AG10803 (cell line): Measurements from ENCODE around the gene CHPF2.

ENCODE experiments used
- DNase-seq: peaks from one replicate; pipeline ENCODE4 v3.0.0; 2010; ENCODE audit warnings: low read depth
- H3K4me3 ChIP-seq: 2 replicates; pipeline ENCODE4 v1.5.1; 2011; ENCODE audit warnings: mild to moderate bottlenecking, low read length, control low read depth
- TF ChIP-seq, protein P1 (sequence below): conservative IDR thresholded peaks from 2 replicates; pipeline ENCODE4 v1.5.1; 2011; ENCODE audit warnings: mild to moderate bottlenecking, low read length, control low read depth, inconsistent platforms

CHPF2 gene

DNA sequence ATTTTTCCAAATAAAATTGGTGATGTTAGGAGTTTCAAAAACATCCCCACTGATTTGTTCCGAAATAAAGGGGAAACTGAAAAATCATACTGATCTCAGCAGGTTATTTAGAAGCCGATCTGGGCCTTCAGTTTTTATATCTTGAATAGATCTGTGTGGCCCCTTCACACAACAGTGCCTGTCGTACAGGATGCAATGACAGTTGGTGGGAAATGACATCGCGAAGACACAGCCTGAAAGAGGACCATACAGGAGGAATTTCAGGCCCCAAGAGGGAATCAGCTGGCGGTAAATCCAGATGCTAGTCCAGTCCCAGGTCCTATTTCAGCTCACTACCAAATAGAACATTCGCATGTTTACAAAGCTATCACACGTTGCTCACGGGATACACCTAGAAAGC is 25.0 kb upstream of the CHPF2 start:
- no peak for DNase-seq
- TF ChIP-seq, protein P1, sequence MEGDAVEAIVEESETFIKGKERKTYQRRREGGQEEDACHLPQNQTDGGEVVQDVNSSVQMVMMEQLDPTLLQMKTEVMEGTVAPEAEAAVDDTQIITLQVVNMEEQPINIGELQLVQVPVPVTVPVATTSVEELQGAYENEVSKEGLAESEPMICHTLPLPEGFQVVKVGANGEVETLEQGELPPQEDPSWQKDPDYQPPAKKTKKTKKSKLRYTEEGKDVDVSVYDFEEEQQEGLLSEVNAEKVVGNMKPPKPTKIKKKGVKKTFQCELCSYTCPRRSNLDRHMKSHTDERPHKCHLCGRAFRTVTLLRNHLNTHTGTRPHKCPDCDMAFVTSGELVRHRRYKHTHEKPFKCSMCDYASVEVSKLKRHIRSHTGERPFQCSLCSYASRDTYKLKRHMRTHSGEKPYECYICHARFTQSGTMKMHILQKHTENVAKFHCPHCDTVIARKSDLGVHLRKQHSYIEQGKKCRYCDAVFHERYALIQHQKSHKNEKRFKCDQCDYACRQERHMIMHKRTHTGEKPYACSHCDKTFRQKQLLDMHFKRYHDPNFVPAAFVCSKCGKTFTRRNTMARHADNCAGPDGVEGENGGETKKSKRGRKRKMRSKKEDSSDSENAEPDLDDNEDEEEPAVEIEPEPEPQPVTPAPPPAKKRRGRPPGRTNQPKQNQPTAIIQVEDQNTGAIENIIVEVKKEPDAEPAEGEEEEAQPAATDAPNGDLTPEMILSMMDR: no peak
- H3K4me3 ChIP-seq: no peak overlapping the region

DNA sequence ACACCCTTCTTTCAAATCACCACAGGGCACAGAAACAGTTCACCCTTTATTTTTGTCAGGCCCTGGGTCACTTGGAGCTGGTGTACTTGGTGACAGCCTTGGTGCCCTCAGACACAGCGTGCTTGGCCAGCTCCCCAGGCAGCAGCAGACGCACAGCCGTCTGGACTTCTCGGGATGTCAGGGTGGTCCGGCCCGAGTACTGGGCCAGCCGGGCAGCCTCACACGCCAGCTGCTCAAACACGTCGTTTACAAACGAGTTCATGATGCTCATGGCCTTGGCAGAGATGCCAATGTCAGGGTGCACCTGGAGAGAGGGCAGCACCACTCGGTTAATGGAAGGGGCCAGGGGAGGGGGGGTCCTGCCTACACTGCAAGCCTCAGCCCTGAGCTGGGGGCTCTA is 24.5 kb upstream of the CHPF2 start:
- H3K4me3 ChIP-seq: no peak overlapping the region
- no peak for DNase-seq
- TF ChIP-seq, protein P1: no peak

DNA sequence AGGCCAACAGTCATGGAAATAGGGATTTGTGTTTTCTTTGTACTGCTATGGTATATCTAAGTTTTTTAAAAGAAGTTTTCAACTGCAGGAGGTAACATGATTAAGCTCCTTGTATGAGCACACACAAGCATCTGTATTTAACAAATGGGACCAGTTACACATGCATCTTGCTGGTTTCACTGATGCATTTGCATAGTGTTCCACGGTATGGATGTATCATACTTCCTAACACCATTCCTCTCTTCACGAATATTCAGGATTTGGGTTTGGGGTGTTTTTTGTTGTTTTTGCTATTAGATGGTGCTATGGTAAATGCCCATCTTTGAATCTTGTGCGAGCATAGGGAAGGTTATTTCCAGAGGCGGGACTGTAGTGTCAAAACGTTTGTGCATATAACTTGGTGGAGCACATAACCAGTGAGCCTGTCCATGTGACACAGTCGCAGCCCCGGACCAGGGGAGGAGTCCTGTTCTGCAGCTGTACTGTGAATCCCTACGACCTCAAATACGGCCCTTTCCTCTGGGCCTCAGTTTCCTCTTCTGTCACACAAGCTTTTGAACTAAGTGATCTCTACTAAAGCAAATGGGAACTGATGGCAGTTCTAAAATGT is 23.9 kb upstream of the CHPF2 start:
- no peak overlapping the region for H3K4me3 ChIP-seq
- DNase-seq: no peak
- TF ChIP-seq, protein P1: no peak

- DNase-seq: no peak
- TF ChIP-seq, protein P1: no peak
- H3K4me3 ChIP-seq: no peak overlapping the region
Measured at GRCh38 chr7:151209588-151209987, 22.7 kb upstream of the CHPF2 start.

DNA sequence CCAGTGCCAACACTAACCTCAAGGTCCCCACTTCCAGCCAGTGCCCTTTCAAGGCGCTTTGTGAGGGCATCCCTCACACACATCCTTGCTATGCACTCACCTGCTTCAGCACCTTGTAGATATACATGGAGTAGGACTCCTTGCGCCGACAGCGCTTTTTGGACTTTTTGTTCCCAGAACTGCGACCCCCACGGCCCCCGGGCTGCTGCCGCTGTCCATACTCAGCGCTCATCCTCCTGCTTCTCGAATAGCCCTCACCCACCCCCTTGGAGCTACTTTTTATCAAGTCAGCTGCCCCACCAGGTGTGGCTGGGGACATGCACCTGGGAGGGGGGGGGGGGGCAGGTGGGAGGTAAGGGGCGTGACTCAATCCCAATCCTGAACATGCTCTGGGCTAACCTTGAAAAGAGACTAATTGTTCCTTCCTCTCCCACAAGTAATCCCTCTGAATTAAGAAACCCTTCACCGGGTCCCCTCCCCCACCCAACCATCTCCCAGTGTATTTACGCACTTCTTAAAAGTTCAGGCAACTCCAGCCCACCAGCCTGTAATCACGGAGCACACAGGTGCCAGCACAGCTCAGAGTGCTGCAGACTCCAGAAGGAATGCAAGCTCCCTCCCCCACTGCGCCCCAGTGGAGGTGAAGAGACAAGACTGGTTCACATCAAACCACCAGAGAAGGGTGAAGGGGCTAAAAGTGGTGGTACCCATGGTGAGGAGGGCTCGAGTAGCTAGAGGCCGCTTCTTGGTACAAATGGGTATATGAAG is 22.0 kb upstream of the CHPF2 start, which contains the start of gene H2BK1:
Gene H2BK1, minus strand, starts transcription at position 402 of the 768 bp plus-strand sequence. Its CDS starts 170 bp downstream, at position 232.
- no peak for DNase-seq
- no peak within 1 kb of the TSS for H3K4me3 ChIP-seq
- TF ChIP-seq, protein P1: no peak

GRCh38 chr7:151211155-151211772 is 21.0 kb upstream of the CHPF2 start:
- no peak overlapping the region for H3K4me3 ChIP-seq
- TF ChIP-seq, protein P1: no peak
- no peak for DNase-seq

DNA sequence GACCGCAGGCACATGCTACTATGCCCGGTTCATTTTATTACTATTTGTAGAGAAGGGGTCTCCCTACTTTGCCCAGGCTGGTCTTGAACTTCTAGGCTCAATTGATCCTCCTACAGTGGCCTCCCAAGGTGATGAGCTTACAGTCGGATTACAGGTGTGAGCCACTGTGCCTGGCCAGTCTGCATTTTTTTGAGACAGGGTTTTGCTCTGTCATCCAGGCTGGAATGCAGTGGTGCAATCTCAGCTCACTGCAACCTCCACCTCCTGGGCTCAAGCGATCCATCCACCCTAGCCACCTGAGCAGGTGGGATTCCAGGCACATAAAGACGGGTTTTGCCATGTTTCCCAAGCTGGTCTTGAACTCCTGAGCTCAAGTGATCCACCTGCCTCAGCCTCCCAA is 19.7 kb upstream of the CHPF2 start:
- no peak overlapping the region for H3K4me3 ChIP-seq
- TF ChIP-seq, protein P1: no peak
- DNase-seq: no peak
